ENCODE data around the gene TRNP1. TPM values are rescaled to one million over a fixed set of nuclear protein-coding genes. Genes with fewer than 3 reads are reported as not detected.

TRNP1 gene
- total and polyA plus RNA-seq, 10 of the 15 experiments (the other 5 are each of a cell fraction or from before 2014, with no cell fraction given) = 0.13 TPM; not detected in 9

DNA sequence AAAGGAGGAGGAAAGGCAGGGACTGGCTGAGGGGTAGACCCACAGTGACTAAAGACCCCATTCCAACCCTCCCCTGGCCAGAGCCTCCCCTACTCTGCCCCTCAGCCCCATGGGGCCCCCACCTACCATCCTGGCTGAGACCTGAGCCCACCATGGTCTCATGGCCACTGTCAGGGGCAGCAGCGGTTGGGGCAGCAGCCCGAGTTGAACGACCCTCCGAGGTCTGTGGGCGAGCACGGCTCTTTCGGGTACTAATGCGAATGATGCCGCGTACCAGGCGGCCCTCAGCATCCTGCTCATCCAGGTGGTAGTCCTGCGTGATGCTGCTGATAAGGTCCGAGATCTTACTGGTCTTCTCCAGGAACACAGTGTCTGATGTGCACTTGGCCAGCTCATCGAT, 42.3 kb upstream of the TRNP1 start:
- Histone ChIP-seq H3K4me2 (ENCODE audit: control insufficient read depth, insufficient read depth) (no peak overlapping the region), H3K9ac (ENCODE audit: control insufficient read depth, insufficient read depth, low read length) (no peak overlapping the region), H4K20me1 (ENCODE audit: control insufficient read depth, insufficient read depth) (no peaks in the 10 kb centered on the region), H3K36me3 (ENCODE audit: control insufficient read depth in 2 of 2, insufficient read depth in 2 of 2, low read length in 1 of 2) (peaks cover 0 to 6% of the 10 kb centered on the region in 2 experiments; a peak in 2 of 4 replicates), H3K4me1 (ENCODE audit: control insufficient read depth, insufficient read depth, low read length) (no peaks in the 10 kb centered on the region), H3K4me3 (no peak overlapping the region), H3K27ac (ENCODE audit: control insufficient read depth, insufficient read depth) (no peak overlapping the region), H2AFZ (ENCODE audit: control insufficient read depth, low read depth, low read length) (no peak overlapping the region), H3K79me2 (ENCODE audit: control insufficient read depth, insufficient read depth, low read length) (no peaks in the 10 kb centered on the region), H3K27me3 (replicated peaks in 1 of 2; ENCODE audit: control insufficient read depth in 2 of 2, insufficient read depth in 2 of 2, low read length in 1 of 2) (no peaks in the 10 kb centered on the region), H3K9me3 (replicated peaks; ENCODE audit: control insufficient read depth, insufficient read depth, low read length) (no peaks in the 10 kb centered on the region; the same call in 2 of the 3 replicates)
- 92% methylated on average over 14 of the region's 14 CpGs for WGBS (ENCODE audit: insufficient coverage, insufficient replicate concordance, low lambda C conversion rate, missing lambda C conversion rate)
- ChIA-PET SMC1A (ENCODE audit: uncharacterized antibody, unreplicated experiment) (no interaction called here), CTCF (no interaction called here), RAD21 (ENCODE audit: unreplicated experiment) (no interaction called here), POLR2A (no interaction called here)
- in situ Hi-C loops (cut with MboI) (no loop called here), intact Hi-C loops (cut with micrococcal nuclease; ENCODE audit: unreplicated experiment) (no loop called here)
- BruUV-seq (replicated peaks) = no TSS peak
- no peak for FAIRE-seq
- TF ChIP-seq SREBF2 (IDR thresholded peaks at IDR 0.05; ENCODE audit: low read length) = no peak
- TF ChIP-seq, protein P1, sequence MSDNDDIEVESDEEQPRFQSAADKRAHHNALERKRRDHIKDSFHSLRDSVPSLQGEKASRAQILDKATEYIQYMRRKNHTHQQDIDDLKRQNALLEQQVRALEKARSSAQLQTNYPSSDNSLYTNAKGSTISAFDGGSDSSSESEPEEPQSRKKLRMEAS (IDR thresholded peaks at IDR 0.05; ENCODE audit: low read depth, low read length) = no peak
- TF ChIP-seq NR2C2 (IDR thresholded peaks at IDR 0.05; ENCODE audit: borderline replicate concordance, control insufficient read depth, insufficient read length, low read depth) = no peak
- no peak for TF ChIP-seq ATF3 (IDR thresholded peaks at IDR 0.05; ENCODE audit: borderline replicate concordance, extremely low read depth, low read depth, low read length)
- TF ChIP-seq TAF1 (IDR thresholded peaks at IDR 0.05; ENCODE audit: borderline replicate concordance, low read depth, low read length) = no peak
- no peak for TF ChIP-seq SPI1 (IDR thresholded peaks at IDR 0.05; ENCODE audit: borderline replicate concordance, insufficient read depth, low read depth, low read length)
- TF ChIP-seq SMC3 (IDR thresholded peaks at IDR 0.05; ENCODE audit: borderline replicate concordance, low read length) = no peak
- no peak for ATAC-seq
- DNase-seq (ENCODE audit: low read depth, low spot score) = no peak

All from GM12878 (cell line).